Stimulated activated CD4-positive, alpha-beta T cell treated with anti-CD3 and anti-CD28 coated beads, Interleukin-1b, Interleukin-23, amount 100 ng/mL, for 48 hours (primary cell): ENCODE data around the gene FOSL1.

Experiments used
- DNase-seq: peaks from one replicate; pipeline ENCODE4 v3.0.0-alpha.2; 2020

Gene FOSL1

DNA sequence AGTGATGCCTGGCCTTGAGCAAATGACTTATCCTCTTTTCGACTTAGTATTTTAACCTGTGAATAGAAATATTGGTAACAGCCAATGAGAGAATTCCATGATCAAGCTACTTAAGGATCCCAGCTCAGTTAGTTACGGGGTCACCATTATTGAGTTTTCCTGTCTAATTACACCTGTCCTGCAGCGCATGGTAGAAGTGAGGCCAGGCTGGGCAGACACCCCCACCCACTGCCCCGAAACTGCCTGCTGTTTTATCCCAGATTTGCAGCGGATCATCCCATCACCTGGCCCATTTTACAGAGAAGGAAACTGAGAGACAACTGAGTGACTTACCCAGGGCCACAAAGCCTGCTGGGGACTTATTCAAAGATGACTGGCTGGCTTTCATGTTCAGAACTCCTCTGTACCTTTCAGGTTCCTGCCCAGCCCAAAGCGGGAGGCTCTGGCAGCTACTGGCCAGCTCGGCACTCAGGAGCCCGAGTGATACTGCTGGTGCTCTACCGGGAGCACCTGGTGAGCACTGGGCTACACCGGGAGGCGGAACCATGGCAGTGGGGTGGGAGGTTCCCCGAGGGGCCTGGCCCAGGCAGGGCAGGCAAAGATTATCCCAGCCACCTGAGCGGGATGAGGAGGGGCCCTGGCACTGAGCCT lies 38.5 kb downstream of the FOSL1 start:
- DNase-seq = no peak

GRCh38 chr11:65861165-65861505 lies 39.1 kb downstream of the FOSL1 start:
- no peak for DNase-seq

- DNase-seq = peak; percentile 95
Measured at GRCh38 chr11:65860278-65861164, 39.7 kb downstream of the FOSL1 start, which contains the start of gene MUS81. MUS81 (plus strand) TSS chr11:65860433; CDS start chr11:65860754, 321 bp downstream.

DNA sequence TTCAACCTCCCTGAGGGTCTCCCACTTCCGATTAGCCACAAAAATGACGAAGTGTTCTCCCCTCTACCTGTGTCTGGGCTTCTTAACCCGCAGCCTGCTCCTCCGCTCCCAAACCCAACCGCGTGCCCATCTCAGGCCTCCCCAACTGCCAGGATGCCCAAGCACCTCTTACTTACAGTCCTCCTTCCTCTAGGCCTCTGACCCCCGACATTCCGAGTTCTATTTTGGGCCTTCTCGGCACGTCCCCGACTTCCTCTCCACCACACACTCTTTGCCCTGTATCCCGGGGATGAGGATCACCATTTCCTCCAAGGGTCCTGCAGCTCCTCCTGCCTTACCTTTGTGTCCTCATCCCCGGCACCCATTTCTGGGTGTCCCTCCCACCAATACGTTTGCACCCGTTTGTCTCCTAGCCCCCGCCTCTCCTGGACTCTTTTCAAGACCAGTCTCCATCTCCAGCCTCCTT lies 40.3 kb downstream of the FOSL1 start:
- DNase-seq = no peak

DNA sequence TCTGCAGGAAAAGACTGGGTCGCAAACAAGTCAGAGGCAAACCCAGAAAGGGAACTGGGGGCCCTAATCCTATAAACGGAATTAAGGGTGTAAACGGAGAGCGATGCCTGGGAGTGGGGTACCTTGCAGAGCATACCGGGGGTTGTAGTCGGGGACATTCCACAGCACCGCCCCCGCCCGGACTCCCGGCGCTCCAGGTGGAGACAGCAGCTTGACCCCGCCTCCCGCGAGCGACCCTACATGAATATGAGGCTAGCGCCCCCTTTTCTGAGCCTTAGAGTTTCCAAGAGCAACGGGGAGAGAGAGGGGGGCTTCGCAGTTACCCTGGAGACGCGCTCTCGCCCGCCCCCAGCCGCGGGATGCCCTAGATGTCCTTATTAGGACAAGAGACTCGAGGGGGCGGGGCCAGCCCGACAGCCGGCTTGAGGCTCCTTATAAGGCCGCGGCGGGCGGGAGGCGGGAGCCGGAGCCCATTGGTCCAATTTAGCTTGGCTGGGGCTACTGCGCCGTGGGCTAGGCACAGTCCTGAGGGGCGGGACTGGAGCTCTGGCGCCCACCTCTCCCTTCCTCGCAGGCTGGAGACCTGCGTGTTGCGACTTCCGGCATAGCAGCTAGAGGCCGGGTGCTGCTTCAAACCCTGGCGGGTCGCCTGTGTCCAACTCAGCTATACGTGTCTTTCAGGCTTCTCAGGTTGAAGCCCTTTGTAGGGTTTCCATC lies 40.9 kb downstream of the FOSL1 start:
- DNase-seq = peak; percentile 99

DNA sequence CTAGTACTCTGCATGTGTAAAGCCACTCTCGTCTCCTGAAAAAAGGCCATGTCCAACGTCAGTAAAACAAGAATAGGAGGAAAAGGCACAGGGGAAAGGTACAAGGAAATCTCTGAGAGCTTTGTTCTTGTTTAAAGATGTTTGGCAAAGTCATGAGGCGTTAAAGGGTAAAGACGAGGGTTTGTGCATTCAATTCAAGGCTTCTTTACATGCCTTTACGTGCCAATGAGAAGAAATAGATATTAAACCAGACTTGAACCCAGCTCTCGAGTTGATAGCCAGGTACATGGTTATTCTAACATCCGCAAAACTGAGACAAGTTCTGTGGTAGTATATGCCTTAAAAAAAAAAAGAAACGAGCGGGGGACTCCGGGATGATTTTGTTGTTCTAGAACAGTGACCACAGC lies 41.5 kb downstream of the FOSL1 start:
- DNase-seq = no peak

- DNase-seq = peak; percentile 98
Measured at GRCh38 chr11:65857853-65858680, 42.1 kb downstream of the FOSL1 start, which contains the start of gene CFL1. CFL1 (minus strand) TSS chr11:65858180; CDS start chr11:65858099, 81 bp downstream.

DNA sequence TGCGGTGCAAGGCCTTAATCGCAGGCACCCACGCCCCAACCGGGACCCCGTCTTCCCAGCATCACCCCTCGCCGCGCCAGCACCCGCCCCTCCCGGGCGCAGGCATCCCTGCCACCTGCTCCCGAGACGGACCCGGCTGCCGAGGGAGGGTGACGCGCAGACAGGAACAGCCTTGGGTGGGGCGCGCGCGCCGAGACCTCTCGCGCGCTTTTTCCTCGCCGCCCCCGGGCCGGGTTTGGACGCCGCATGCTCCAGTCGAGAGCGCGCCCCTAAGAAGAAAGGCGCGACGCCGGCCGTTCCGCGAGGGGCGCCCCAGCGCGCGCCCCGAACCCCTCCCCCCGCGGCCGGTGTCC lies 42.7 kb downstream of the FOSL1 start:
- peak; percentile 64 for DNase-seq

DNA sequence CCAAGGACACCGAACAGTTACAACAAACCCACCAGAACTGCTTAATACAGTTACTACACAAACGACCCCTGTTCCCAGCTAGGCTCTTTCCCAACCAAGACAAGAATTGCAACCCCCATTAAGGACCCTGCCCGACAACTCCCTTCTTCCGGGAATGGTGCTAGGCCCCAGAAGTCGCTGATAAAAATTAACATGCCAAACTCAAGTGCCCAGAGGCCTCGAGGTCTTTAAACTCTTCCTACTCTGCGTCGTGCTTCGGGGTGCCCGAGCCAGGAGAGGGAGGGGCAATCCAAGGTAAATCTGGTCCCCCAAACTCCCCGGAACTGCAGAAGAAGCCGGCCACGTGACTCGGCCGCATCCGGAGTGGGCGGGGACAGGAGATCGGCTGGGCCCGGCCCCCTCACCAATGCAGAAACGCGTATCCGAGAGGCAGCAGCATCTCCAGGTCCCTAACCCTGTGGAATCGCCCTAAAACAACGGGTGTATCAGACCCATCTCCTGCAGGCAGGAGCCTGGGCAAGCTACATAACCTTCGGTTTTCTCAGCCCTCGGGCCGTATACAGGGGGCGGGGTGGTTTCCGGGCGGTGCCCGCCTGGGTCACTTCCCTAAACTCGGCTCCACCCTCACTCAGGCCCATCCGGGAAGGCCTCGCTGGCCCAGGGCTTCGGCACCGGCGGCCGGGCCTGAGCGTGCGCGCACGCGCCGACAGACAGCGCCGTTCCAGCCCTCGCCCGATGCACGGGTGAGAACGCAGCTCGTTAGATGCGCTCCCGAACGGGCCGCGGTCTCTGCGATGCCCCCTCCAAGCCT lies 43.3 kb downstream of the FOSL1 start:
- DNase-seq = peak; percentile 82

DNA sequence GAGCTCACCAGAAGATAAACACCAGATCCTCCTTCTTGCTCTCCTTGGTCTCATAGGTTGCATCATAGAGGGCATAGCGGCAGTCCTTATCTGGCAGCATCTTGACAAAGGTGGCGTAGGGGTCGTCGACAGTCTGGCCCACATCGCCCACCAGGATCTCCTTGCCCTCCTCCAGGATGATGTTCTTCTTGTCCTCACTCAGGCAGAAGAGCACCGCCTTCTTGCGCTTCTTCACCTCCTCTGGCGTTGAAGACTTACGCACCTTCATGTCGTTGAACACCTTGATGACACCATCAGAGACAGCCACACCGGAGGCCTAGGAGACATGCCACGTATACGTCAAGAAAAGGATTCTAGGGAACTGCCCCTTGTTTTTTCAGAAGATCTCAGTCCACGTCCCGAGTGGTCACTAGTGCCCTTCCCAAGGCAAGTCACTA lies 44.2 kb downstream of the FOSL1 start:
- DNase-seq = no peak

DNA sequence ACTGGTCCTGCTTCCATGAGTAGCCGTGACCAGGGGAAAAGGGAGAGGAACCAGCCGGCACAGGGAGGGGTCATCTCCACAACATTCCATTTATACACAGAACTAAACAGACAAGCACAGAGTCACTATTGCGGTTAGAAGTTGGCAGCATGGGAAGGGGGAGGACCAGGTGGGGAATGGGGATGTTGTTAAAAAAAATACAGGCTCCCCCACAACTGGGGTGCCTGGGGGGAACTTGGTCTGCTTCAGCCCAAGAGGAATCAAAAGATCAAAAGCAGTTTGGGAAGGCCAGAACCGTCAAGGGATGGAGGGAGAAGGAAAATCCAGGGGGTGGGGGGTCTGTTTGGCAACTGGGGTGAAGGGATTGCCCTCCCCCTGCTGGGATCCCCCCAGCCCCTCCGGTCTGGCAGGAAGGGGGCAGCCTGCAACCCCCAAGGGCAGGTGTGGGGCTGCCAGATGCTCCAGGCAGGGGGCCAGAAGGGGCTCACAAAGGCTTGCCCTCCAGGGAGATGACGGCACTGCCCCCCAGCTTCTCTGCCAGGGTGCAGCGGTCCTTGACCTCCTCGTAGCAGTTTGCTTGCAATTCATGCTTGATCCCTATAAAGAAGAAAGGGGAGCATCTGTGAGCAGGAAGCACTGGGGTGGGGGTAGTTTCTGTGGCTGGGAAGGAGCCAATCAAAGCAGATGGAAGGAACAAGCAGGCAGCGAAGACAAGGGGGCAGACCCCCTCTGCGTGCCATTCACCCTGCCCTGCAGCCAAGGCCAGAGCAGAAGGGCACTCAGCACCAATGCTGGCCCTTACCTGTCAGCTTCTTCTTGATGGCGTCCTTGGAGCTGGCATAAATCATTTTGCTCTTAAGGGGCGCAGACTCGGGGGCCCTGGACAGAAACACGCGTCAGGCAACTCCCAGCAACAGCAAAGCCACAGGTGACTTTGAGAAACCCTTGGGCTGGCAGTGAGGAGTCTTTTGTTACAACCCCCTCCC lies 45.0 kb downstream of the FOSL1 start:
- no peak for DNase-seq

DNA sequence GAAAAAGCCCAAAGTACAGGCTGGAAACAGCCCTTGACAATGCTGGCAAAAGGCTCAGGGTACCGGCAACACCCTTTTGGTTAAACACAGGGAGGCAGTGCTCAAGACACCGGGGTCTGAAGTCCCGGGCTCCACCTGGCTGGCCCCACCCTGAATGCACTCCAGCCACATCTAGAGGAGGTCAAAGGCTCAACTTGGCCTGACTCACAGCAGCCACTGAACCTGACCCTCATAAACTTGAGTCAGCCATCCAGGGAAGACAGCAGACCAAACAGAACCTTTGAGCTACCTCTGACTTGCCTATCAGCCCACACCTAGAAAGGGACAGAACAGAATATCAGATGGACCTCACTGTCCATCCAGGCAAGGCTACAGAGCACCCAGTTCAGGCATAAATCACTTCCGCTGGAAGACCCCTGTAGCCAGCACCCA lies 46.0 kb downstream of the FOSL1 start:
- no peak for DNase-seq

- no peak for DNase-seq
Measured at GRCh38 chr11:65853246-65853979, 46.8 kb downstream of the FOSL1 start.

GRCh38 chr11:65852508-65853245 lies 47.5 kb downstream of the FOSL1 start:
- no peak for DNase-seq

GRCh38 chr11:65851811-65852507 lies 48.2 kb downstream of the FOSL1 start:
- no peak for DNase-seq

- no peak for DNase-seq
Measured at GRCh38 chr11:65851083-65851579, 49.1 kb downstream of the FOSL1 start.

DNA sequence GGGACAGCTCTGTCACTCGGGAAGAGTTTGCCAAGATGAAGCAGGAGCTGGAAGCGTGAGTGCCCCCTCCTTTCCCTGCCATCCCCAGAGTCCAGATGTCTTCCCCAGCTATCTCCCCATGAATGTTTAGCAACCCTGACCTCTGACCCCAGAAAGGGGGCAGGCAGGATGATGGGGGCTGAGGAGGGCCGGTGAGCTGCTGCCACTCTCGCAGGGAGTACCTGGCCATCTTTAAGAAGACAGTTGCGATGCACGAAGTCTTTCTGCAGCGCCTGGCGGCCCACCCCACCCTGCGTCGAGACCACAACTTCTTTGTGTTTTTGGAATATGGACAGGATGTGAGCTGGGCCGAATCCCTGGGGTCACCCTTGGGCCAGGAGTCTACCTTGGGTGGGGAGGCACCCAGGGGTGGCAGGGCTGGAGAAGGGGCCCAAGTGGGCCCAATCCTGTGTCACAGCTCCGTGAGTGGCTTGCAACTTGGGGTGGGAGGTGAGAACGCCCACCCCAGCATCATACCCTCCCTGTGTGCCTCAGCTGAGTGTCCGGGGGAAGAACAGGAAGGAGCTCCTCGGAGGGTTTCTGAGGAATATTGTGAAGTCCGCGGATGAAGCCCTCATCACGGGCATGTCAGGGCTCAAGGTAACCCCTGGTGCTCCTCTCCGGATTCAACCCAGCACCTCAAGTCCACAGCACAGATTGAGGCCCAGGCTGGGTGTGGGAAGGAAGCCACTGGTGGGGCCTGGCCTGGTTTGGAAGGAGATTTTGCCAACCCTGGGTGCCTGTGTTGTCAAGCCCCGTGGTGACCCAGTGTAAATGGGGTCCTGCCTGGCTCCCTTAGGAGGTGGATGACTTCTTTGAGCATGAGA lies 49.7 kb downstream of the FOSL1 start:
- no peak for DNase-seq
